HG03457 (cell line): ENCODE results near the gene BPHL.
"Not testable (repeated sequence)": the region's sequence is repeated elsewhere in the genome, so short reads cannot be mapped to it uniquely, and the experiment has no call there.

Experiments
- ATAC-seq: cut with Tn5 transposase; IDR thresholded peaks from one replicate; pipeline ENCODE4 v1.9.1; 2021; ENCODE audit warnings: moderate number of reproducible peaks; ENCODE audit not compliant: unreplicated experiment

BPHL gene

DNA sequence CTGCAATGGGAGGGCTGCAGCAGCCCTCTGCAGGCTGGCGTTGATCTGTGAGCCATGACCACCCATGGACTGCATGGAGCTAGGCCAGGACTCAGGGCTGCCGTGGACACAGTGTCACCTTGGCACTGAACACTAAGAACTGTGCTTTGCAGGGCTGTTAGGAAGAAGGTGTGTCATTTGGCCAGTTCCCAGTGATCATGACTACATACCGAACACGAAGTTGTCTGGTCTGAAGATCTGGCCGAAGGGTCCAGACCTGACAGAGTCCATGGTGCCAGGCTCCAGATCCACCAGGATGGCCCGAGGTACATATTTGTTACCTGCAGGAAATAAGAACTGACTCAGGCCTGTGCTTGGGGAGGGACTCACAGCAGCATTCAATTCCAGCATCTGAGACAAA is 36.9 kb downstream of the BPHL start:
- not testable (repeated sequence) for ATAC-seq

DNA sequence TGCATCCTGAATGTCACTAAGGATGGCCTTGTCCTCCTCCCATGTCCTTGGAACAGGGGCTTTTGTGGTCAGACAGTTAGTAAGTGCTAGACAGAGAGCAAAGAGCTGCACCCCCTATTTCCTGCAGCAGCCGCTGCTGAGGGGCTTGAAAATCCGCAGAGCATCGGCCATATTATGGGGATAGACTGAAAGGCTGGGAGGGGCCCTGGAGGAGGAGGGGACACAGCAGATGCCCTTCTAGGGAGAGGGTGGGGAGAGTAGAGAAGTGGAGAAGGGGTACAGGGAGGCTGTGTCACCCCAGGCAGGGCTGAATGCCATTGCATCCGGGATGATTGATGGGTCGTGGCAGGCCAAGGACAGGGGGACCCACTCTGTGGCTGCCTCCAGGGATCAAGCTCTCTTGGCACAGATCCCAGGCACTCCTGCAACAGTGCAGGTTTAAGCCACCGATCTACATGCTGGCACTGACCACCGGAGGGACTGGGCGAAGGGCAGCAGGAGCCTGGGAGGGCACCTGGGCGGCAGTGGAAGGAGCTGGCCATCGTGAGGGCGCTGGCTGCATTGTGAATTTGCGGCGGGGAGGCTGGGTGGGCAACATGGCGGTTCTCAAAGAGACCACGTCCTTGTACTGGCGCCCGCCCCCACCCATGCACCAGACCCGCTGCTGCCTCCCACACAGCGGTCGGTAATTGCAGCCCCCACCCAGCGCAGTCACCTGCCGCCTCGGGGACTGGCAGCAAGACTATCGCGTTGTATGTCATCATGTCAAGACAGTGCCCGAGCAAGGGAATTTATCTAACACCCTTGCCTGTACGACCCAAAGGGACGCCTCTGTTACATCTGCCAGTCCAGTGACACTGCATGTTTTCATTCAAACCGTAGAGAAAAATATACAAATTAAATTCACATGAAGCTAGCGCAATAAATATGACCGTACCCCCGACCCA is 37.9 kb downstream of the BPHL start:
- not testable (repeated sequence) for ATAC-seq

DNA sequence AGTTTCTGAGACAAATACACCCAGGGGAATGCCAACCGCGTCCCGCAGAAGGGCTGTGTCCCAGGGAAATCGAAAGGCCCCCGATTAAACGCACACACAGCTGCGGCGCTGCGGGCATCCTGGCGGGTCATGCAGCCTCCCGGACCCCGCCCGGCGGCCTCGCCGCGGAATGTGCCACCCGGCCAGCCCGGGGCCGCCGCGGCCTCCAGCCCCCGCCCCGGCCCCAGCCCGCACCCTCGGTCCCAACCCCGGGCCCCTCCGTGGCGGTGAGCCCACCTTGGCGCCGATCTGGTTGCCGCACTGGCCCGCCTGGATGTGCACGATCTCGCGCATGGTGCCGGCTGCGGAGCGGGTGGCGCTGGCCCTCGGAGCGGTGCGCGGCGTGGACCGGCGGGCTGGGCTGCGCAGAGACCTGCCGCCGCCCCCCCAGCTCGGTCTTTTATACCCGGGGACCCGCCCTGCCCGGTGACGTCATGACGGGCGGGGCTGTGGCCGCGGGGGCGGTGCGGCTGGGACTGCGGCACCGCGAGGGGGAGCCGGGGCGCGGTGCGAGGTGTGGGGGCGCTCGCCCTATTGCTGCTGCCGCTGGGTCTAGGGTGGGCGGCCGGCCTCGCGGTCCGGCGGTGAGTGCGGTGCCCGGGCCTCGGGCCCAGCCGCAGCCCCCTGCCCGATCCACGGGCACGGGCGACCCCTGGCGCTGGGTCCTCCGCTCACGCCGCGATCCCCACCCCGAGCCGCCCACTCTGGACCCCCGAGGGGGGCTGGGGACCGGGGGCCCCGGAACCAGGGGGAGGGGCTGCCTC is 38.8 kb downstream of the BPHL start, which contains the start of gene TUBB2A:
Gene TUBB2A (minus strand): TSS at position 414 of the 803 bp plus-strand sequence. CDS start 81 bp downstream, at position 333.
- peak; percentile 61 for ATAC-seq

DNA sequence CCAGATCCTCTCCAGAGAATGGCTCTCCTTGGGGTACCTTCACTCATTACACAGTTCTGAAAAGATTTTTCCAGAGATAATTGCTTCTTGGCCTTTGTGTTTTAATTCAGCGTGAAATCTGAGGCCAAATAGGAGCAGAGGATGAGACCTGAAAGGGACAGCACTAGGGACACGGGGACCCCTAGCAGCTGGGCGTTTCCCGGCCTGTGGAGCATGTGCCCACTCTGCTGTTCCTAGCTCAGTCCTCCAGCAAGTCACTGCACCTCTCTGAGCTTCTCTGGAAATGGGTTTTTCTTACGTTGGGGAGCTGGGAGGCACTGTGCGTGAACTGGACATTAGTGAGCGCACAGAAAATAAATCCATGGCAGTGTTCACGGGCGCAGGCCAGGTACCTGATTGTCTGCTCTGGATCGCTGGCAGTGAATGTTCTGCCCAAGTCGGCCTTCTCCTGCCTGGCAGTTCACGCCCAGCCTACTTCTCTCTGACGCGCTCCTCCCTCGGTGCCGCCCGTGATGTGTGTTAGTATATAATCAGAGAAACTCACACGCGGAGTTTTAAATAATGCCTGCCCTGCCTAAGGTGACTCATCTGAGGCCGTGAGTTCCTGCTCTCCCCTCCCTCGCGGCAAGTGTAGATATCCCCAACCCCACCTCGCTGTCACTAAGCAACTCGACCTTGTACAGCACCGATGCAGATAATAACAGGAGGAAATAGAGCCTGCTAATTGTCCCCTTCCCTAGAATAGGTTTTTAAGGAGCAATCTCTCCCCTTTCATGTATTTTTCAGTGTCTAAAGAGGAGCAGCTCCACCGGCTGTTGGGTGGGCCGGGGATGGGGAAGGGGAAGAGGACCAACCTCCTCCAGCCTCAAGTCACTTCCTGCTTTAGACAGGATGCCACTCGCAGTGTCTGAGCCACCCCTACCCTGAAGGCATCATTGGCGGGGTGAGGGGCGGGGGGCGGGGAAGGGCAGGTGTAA is 41.6 kb downstream of the BPHL start:
- no peak for ATAC-seq

DNA sequence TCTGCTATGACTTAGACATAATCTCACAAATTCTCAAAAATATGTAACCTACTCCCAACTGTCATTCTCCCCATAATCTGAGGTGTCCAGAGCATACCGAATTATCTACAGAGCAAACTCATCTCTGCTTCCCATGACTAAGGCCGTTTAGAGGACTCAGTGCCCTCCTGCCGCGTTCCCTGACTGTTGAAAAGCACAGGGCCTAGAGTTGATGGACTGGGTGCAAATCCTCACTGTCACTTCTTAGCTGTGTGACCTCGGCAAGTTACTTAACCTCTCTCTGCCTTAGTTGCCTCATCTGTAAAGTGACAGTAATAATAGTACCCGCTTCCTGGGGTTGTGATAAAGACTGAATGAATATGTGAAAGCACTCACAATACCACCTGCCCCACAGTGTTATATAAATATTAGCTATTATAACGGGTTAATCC is 43.6 kb downstream of the BPHL start:
- ATAC-seq, result no peak

DNA sequence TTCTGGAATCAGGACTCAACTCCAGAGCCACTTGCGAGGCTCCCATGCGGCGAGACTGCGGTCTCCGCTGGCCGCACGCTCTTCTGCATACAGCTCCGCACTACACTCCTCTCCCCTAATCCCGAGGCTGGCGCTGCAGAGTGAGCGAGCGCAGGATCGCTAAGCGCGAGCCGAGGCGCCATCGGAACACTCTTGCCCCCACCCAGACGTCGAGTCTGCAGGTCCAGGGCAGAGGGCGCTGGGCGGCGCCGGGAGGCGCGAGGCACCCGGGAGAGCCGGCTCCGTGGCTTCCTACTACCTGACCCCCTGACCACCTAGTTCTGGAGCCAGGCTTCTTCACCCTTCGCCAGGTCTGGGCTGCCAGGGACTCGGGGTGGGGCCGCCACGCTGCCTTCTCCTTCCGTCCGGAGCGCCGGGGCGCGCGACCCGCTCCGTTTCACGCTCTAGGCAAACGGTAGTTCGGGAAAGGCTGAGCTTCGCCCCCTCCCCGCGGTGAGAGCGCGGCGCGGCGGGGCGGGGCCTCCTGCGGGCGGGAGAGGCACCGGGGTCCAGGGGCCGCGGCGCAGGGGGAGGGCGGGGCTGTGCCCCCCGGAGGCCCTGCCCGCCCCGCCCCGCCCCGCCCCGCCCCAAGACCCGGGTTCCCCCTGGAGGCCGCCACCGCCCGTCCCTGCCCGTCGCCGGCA is 44.2 kb downstream of the BPHL start:
- ATAC-seq, result peak; percentile 48

DNA sequence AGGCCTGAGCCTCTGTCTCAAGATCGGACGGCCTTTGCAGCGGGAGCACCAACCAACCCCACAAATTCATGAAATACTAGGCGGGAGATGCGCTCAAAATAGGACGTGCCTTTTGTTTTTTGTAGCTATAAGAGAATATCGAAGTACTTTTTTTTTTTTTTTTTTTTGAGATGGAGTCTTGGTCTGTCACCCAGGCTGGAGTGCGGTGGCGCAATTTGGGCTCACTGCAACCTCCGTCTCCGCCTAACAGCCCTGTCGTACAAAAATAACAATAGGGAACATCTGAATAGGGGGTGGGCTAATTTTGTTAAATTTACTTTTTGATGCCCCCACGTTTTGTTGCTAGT is 44.7 kb downstream of the BPHL start:
- no peak for ATAC-seq

DNA sequence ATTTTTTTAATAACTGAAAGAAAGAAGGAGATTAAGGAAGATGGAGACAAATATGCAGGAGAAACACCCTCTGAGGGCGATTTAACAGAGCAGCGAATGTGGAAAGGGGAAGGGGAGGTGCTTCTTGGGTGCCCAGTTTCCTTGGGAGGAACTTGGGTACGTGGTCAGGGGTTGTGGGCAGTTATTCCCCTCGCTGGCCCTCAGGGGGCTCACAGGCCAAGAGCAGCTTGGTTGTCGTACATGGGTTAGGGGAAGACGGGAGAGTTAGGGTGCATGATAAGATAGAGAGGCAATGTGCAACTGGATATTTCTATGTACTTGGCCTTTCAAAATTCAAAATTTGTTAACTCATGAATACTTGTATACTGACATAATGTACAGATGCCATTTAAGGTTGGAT is 45.9 kb downstream of the BPHL start:
- ATAC-seq, result no peak

DNA sequence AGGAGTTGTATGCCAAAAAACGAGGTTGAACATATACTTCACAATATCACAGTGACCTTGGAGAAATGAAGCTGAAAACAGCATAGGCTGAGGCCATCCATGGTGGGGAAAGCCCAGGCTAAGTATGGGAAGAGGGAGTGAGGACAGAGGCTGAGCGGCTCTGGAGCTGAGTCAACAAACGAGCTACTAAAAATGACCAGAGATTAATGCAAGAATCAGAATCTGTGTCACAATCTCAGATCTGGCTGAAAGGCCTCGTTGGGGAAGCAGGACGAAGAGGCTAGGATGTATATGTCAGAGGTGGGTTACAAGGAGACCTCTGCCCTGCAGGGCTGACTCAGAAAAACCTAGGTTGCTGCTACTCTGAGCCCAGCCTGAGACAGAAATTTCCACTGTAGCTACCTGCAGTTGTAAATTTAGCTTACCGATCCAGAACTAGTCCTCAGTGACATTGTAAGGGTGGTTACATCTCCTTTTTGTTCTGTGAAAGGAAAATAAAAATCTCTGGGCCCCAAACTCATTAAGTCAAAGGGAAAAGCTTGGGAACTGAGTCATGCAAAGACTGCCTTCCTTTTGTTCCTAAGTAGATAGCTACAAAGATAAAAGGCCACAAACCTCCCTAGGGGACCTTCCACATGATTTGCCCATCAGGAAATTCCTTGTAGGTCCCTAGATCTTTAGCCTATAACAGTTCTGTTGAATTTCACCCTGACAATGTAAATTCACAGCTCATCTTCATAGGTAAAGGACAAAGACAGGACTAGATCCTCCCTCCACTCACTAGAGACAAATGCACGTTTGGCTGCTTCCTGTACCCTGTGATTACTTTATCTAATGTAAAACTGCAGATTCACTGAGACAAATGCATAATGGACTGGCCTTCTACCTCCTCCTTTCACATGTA is 47.4 kb downstream of the BPHL start:
- ATAC-seq, result no peak

DNA sequence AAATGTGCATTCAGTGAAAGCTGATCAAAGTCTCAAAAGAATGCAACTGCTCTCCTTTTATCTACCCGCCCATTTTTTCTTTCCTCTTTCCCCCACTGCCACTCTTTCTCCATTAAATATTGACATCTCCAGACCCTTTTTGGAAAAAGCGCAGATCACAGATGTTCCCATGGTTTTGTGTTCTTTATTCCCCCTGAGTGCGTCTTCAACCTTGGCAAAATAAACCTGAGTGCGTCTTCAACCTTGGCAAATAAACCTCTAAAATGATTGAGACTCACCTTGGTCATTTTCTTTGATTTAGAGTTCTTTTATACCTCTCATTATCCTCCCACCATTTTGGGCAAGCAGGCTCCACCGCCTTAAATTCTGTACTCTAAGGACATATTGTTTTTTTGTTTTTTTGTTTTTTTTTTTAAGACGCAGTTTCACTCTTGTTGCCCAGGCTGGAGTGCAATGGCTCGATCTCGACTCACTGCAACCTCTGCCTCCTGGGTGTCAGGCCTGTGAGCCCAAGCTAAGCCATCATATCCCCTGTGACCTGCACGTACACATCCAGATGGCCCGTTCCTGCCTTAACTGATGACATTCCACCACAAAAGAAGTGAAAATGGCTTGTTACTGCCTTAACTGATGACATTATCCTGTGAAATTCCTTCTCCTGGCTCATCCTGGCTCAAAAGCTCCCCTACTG is 48.2 kb downstream of the BPHL start:
- ATAC-seq, result not testable (repeated sequence)

DNA sequence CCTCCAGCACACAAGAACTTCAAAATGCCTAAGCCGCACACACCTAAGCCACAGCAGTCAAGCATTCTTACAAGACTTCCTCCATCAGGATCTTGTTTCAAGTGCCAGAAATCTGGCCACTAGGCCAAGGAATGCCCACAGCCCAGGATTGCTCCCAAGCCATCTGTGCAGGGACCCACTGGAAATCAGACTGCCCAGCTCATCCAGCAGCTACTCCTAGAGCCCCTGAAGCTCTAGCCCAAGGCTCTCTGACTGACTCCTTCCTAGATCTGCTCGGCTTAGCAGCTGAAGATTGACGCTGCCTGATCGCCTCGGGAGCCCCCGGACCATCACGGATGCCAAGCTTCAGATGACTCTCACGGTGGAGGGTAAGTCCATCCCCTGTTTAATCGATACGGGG is 49.5 kb downstream of the BPHL start:
- ATAC-seq, result not testable (repeated sequence)

DNA sequence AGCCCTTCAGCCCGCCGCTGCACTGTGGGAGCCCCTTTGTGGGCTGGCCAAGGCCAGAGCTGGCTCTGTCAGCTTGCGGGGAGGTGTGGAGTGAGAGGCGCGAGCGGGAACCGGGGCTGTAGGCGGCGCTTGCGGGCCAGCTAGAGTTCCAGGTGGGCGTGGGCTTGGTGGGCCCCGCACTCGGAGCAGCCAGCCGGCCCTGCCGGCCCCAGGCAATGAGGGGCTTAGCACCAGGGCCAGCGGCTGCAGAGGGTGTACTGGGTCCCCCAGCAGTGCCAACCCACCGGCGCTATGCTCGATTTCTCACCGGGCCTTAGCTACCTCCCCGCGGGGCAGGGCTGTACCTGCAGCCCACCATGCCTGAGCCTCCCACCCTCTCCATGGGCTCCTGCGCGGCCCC is 52.2 kb downstream of the BPHL start:
- not testable (repeated sequence) for ATAC-seq

DNA sequence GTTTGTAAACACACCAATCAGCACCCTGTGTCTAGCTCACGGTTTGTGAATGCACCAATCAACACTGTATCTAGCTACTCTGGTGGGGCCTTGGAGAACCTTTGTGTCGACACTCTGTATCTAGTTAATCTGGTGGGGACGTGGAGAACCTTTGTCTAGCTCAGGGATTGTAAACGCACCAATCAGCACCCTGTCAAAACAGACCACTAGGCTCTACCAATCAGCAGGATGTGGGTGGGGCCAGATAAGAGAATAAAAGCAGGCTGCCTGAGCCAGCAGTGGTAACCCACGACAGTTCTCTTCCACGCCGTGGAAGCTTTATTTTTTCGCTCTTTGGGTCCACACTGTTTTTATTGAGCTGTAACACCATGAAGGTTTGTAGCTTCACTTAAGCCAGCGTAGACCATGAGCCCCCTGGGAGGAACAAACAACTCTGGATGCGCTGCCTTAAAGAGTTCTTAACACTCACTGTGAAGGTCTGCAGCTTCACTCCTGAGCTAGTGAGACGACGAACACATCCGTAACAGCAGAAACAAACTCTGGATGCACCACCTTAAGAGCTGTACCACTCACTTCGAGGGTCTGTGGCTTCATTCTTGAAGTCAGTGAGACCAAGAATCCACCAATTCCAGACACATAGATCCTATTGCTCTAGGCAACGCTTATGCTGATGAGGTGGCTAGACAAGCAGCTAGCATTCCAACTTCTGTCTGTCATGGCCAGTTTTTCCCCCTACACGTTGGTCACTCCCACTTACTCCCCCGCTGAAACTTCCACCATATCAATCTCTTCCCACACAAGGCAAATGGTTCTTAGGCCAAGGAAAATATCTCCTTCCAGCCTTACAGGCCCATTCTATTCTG is 53.0 kb downstream of the BPHL start:
- ATAC-seq, result not testable (repeated sequence)

DNA sequence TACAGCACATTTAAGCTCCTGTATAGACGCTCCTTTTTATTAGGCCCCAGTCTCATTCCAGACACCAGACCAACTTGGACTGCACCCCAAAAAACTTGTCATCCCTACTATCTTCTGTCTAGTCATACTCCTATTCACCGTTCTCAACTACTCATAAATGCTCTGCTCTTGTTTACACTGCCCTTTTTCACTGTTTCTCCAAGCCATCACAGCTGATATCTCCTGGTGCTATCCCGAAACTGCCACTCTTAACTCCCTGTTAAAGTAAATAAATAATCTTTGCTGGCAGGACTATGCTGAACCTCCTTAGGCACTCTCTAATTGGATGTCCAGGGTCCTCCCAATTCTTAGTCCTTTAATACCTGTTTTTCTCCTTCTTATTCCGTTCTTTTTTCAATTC is 54.3 kb downstream of the BPHL start:
- not testable (repeated sequence) for ATAC-seq

DNA sequence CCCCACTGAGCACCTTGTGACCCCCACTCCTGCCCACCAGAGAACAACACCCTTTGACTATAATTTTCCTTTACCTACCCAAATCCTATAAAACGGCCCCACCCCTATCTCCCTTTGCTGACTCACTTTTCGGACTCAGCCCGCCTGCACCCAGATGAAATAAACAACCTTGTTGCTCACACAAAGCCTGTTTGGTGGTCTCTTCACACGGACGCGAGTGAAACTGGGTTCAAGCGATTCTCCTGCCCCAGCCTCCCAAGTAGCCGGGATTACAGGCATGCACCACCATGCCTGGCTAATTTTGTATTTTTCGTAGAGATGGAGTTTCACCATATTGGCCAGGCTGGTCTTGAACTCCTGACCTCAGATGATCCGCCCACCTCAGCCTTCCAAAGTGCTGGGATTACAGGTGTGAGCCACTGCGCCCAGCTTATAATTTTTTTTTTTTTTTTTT is 55.2 kb downstream of the BPHL start:
- ATAC-seq, result not testable (repeated sequence)

DNA sequence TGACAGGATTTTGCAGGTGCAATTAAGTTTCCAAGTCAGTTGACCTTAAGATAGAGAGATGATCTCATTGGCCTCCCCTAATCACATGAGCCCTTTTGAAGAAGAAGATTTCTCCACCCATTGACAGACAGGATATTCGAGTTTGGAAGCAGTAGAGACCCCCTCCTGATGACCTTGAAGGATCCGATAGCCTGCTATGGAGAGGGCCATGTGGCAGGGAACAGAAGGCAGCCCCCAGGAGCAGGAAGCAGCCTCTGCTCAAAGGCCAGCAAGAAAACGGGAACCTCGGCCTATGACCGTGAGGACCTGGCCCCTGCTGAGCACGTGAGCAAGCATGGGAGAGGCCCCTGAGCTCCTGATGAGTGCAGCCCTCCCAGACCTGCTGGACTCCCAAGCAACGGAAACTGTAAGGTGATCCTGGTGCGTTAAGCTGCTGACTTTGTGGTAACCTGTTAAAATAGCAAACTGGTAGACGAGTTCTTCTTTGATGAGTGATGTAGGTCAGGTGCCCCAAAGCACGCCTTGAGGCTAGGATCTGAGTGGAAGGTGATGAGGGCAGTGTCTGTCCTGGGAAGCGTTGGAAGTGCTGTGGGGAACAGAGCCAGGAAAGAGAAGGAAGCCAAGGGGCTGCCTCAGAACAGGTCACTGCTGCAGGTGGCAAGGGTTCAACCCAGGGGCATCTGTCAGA is 57.3 kb downstream of the BPHL start:
- ATAC-seq, result no peak
